Measurements from ENCODE around the gene ACE.
A peak's percentile ranks its signal among the peaks of the same experiment; 100 is the strongest.
"Not testable (repeated sequence)": the region's sequence is repeated elsewhere in the genome, so short reads cannot be mapped to it uniquely, and the experiment has no call there.

The ACE gene

GRCh38 chr17:63445065-63445464 is 31.8 kb upstream of the ACE start:
- DNase-seq, result no peak

- peak; percentile 78 for DNase-seq
Observed at GRCh38 chr17:63445571-63445953, 31.3 kb upstream of the ACE start.

- DNase-seq, result peak; percentile 82
Observed at GRCh38 chr17:63445954-63446752, 30.7 kb upstream of the ACE start, which contains the start of gene CYB561. Gene CYB561 (minus strand): TSS chr17:63446306. CDS start chr17:63437547, 8,759 bp downstream.

- peak; percentile 40 for DNase-seq
Observed at GRCh38 chr17:63446753-63447470, 29.9 kb upstream of the ACE start.

- no peak for DNase-seq
Observed at GRCh38 chr17:63447471-63448009, 29.3 kb upstream of the ACE start.

GRCh38 chr17:63448655-63449054 is 28.2 kb upstream of the ACE start:
- no peak for DNase-seq

GRCh38 chr17:63450551-63450950 is 26.3 kb upstream of the ACE start:
- no peak for DNase-seq

- no peak for DNase-seq
Observed at GRCh38 chr17:63451150-63451549, 25.7 kb upstream of the ACE start.

GRCh38 chr17:63452046-63452961 is 24.6 kb upstream of the ACE start:
- no peak for DNase-seq

- DNase-seq, result no peak
Observed at GRCh38 chr17:63452962-63453551, 23.8 kb upstream of the ACE start.

- DNase-seq, result not testable (repeated sequence)
Observed at GRCh38 chr17:63454357-63454756, 22.5 kb upstream of the ACE start.

GRCh38 chr17:63454915-63455314 is 21.9 kb upstream of the ACE start:
- no peak for DNase-seq

GRCh38 chr17:63455417-63455816 is 21.4 kb upstream of the ACE start:
- no peak for DNase-seq

- DNase-seq, result no peak
Observed at GRCh38 chr17:63458478-63458877, 18.4 kb upstream of the ACE start.

GRCh38 chr17:63460018-63460417 is 16.8 kb upstream of the ACE start:
- DNase-seq, result no peak

GRCh38 chr17:63463771-63464170 is 13.1 kb upstream of the ACE start:
- no peak for DNase-seq

- DNase-seq, result no peak
Observed at GRCh38 chr17:63464691-63465236, 12.1 kb upstream of the ACE start.

GRCh38 chr17:63468099-63468498 is 8.8 kb upstream of the ACE start:
- not testable (repeated sequence) for DNase-seq

- DNase-seq, result no peak
Observed at GRCh38 chr17:63474174-63474573, 2.7 kb upstream of the ACE start.

- DNase-seq, result no peak
Observed at GRCh38 chr17:63474586-63475460, 2.0 kb upstream of the ACE start.
